ENCODE measurements around the gene CHCHD3.

DNA sequence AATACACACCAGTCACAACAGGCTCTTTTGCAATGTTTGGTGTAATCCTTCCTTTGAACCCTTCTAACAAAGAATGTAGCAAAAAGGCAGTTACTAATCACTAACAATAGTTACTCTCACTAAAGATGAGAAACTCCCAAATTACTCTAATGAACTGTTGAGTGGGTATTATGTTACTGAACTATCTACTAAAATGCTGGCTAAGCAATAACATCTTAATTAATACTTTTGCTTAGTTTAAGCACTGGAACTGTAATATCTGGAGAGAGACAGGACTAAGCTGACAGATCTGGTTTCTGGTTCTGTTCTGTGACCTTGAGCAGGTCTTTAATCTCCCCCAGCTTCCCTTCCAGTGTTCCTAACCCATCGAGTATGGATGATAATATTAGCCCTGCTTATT is 241.7 kb downstream of the CHCHD3 start:
- TF ChIP-seq CTCF (IDR thresholded peaks at IDR 0.05) (no peak), POLR2A (IDR thresholded peaks at IDR 0.05) (no peak)
